Right lobe of liver (tissue), 6 donors: Measurements from ENCODE around the gene KCNJ16. TPM values are rescaled to one million over a fixed set of nuclear protein-coding genes. Genes with fewer than 3 reads are reported as not detected.

ENCODE experiments used
- ATAC-seq, 4 donors: fragments of 200-7000 bp; cut with Tn5 transposase; one replicate each; pipeline ENCODE4 v1.9.1; 2020; ENCODE audit warnings: mild to moderate bottlenecking in 4 of 4, moderate library complexity in 4 of 4
- DNase-seq, 3 donors: peaks; one replicate each; pipeline ENCODE4 v3.0.0-alpha.2; 2020
- H3K27ac ChIP-seq, 3 donors: fragments of 200-600 bp; one replicate each; pipeline ENCODE4 v1.8.0; 2022
- H3K27me3 ChIP-seq, 2 donors: fragments of 200-600 bp; one replicate each; pipeline ENCODE4 v1.8.0; 2022
- H3K36me3 ChIP-seq, 4 donors: fragments of 200-600 bp; sonication (generic) in 1 of 4; one replicate each; pipeline versions ENCODE4 v1.5.1 to v1.8.0; 2017 to 2022; ENCODE audit warnings: control low read depth in 1 of 4
- H3K4me1 ChIP-seq, 4 donors: fragments of 200-600 bp; sonication (generic) in 1 of 4; one replicate each; pipeline versions ENCODE4 v1.5.1 to v1.8.0; 2017 to 2022; ENCODE audit warnings: control low read depth in 1 of 4
- H3K4me3 ChIP-seq, 3 donors: fragments of 200-600 bp; one replicate each; pipeline ENCODE4 v1.8.0; 2022
- H3K9me3 ChIP-seq, 4 donors: fragments of 200-600 bp; sonication (generic) in 1 of 4; one replicate each; pipeline versions ENCODE4 v1.5.1 to v1.8.0; 2017 to 2022; ENCODE audit warnings: control low read depth in 1 of 4
- CTCF ChIP-seq, 4 donors: fragments of 200-600 bp in 3 of 4; fragments of 450-650 bp in 1 of 4; IDR thresholded peaks; one replicate each; pipeline versions ENCODE4 v1.5.1 to v1.8.0; 2016 to 2022; ENCODE audit warnings: antibody characterized with exemption in 4 of 4, mild to moderate bottlenecking in 2 of 4
- POLR2A ChIP-seq: fragments of 450-650 bp; IDR thresholded peaks from one replicate; pipeline ENCODE4 v1.6.1; 2017; ENCODE audit warnings: antibody characterized with exemption, mild to moderate bottlenecking
- WGBS: methylation state at CpG from one replicate; pipeline ENCODE4 v1.1.6; 2018; ENCODE audit warnings: low coverage, low lambda C conversion rate; ENCODE audit not compliant: insufficient coverage; ENCODE audit errors: missing lambda C conversion rate; 5-methylcytosine and 5-hydroxymethylcytosine counted together
- intact Hi-C, 2 donors: fragments of 100-400 bp; cut with DNase I; formaldehyde crosslinking; loops; one replicate each; pipeline versions ENCODE4 v1.11.2 to v1.14.1; 2022
- long read RNA-seq: library from polyadenylated mRNA; unstranded; transcript quantifications from one replicate; pipeline ENCODE4 v2.0.0, GENCODE V29; 2019
- total RNA-seq, 6 experiments: library from RNA; depleted of rRNA in 2 of 6; stranded (reverse); fragments of >200 nt in 2 of 6; fragmentation: NEBNext Ultra II Directional in 3 of 6; extraction: Animal tissue kit (Norgen Biotek cat#: 25700) in 3 of 6; gene quantifications; one replicate each; pipeline versions ENCODE4 v1.1.0 to v1.2.4, GENCODE V29; 2016 to 2023
- donor health status: DM: no; HTN: yes; CAD: no.
- donor health status: DM: no; HTN: no; CAD: no.
- donor health status: DM: no; HTN: no; CAD: no.
- donor health status: DM: no; HTN: yes; CAD: no.
- donor health status: DM: no; HTN: yes; CAD: no.

KCNJ16 gene
- 1 to 10 TPM in 2 of 6 experiments, under 1 TPM in 4; 0.07 to 2.1 (median 0.85) TPM for total RNA-seq
- long read RNA-seq = 0 reads

- H3K4me3 ChIP-seq = no peak within 1 kb of the TSS
- intact Hi-C loops = no loop called here
- H3K27ac ChIP-seq = no peak within 1 kb of the TSS
- ATAC-seq (peak in 1 of 4 donors; percentile 7), DNase-seq (no peak)
- 28% methylated on average over 3 of the region's 4 CpGs for WGBS
- H3K4me1 ChIP-seq = no peaks in the 10 kb centered on the region
- no peaks in the 10 kb centered on the region for H3K9me3 ChIP-seq
- no peaks in the 10 kb centered on the region for H3K27me3 ChIP-seq
- no peaks in the 10 kb centered on the region for H3K36me3 ChIP-seq
- TF ChIP-seq POLR2A (no peak), CTCF (IDR thresholded peaks at IDR 0.05) (no peak)
These were observed at the start of gene KCNJ16 for GRCh38 chr17:70074956-70075355. Gene KCNJ16 (plus strand): TSS chr17:70075225. CDS start chr17:70132088, 56,863 bp downstream.

GRCh38 chr17:70028397-70028796 lies 46.6 kb upstream of the KCNJ16 start:
- no peaks in the 10 kb centered on the region for H3K4me1 ChIP-seq
- TF ChIP-seq POLR2A = no peak
- no peak for TF ChIP-seq CTCF (IDR thresholded peaks at IDR 0.05)
- no peaks in the 10 kb centered on the region for H3K36me3 ChIP-seq
- no peak overlapping the region for H3K27ac ChIP-seq
- intact Hi-C loops = no loop called here
- no peaks in the 10 kb centered on the region for H3K9me3 ChIP-seq
- no peak for ATAC-seq
- DNase-seq = no peak
- no peak overlapping the region for H3K4me3 ChIP-seq
- no peaks in the 10 kb centered on the region for H3K27me3 ChIP-seq

- no peaks in the 10 kb centered on the region for H3K4me1 ChIP-seq
- ATAC-seq = no peak
These were observed 45.9 kb upstream of the KCNJ16 start for GRCh38 chr17:70028978-70029767.

GRCh38 chr17:70030371-70030770 lies 44.7 kb upstream of the KCNJ16 start:
- ATAC-seq (no peak), DNase-seq (no peak)
- intact Hi-C loops = no loop called here
- Histone ChIP-seq H3K27ac (no peak overlapping the region), H3K4me1 (no peaks in the 10 kb centered on the region), H3K9me3 (no peaks in the 10 kb centered on the region), H3K36me3 (no peaks in the 10 kb centered on the region), H3K4me3 (no peak overlapping the region), H3K27me3 (no peaks in the 10 kb centered on the region)
- WGBS = 100% methylated on average over 1 of the region's 1 CpG
- TF ChIP-seq POLR2A (no peak), CTCF (IDR thresholded peaks at IDR 0.05) (no peak)

More at GRCh38 chr17:70028978-70029767, 45.9 kb upstream of the KCNJ16 start:
- Histone ChIP-seq H3K27ac (no peak overlapping the region), H3K36me3 (no peaks in the 10 kb centered on the region), H3K27me3 (no peaks in the 10 kb centered on the region), H3K9me3 (no peaks in the 10 kb centered on the region), H3K4me3 (no peak overlapping the region)
- no peak for DNase-seq
- 80% methylated on average over 2 of the region's 2 CpGs for WGBS
- intact Hi-C loops = no loop called here
- TF ChIP-seq POLR2A (no peak), CTCF (IDR thresholded peaks at IDR 0.05) (no peak)
